Activated T-cell treated with anti-CD3 and anti-CD28 coated beads, Interleukin-2, amount 50 U/mL, for 4 hours (primary cell): ENCODE data around the gene SLC6A20. TPM values are rescaled to one million over a fixed set of nuclear protein-coding genes. Genes with fewer than 3 reads are reported as not detected.
"Not testable (repeated sequence)": the region's sequence is repeated elsewhere in the genome, so short reads cannot be mapped to it uniquely, and the experiment has no call there.

Experiments
- ATAC-seq, 2 donors: fragments of 200-7000 bp; cut with Tn5 transposase; one replicate each; pipeline ENCODE4 v1.10.0; 2021
- DNase-seq: peaks from one replicate; pipeline ENCODE4 v3.0.0-alpha.2; 2020
- H3K27me3 Mint-ChIP-seq: one replicate; pipeline ENCODE4 v1.8.0; 2021; ENCODE audit warnings: low read depth, mixed read lengths
- H3K36me3 Mint-ChIP-seq: one replicate; pipeline ENCODE4 v1.8.0; 2022; ENCODE audit warnings: mixed read lengths; ENCODE audit not compliant: insufficient read depth
- H3K4me1 Mint-ChIP-seq: one replicate; pipeline ENCODE4 v1.8.0; 2021; ENCODE audit warnings: low read depth, mixed read lengths
- H3K4me3 Mint-ChIP-seq: one replicate; pipeline ENCODE4 v1.8.0; 2021; ENCODE audit warnings: mild to moderate bottlenecking, moderate library complexity, mixed read lengths
- H3K9me3 Mint-ChIP-seq: one replicate; pipeline ENCODE4 v1.8.0; 2021; ENCODE audit warnings: mixed read lengths
- total RNA-seq, 3 donors: library from RNA; stranded (reverse); gene quantifications; one replicate each; pipeline ENCODE4 v1.2.1, GENCODE V29; 2021

Gene SLC6A20
- total RNA-seq, 3 donors from 2014 or later = not detected

- Mint-ChIP-seq H3K4me3 (no peak overlapping the region), H3K9me3 (peaks cover 8% of the 10 kb centered on the region), H3K27me3 (peaks cover 4% of the 10 kb centered on the region), H3K4me1 (no peaks in the 10 kb centered on the region), H3K36me3 (no peaks in the 10 kb centered on the region)
- ATAC-seq (no peak), DNase-seq (no peak)
Observed at GRCh38 chr3:45765266-45765851, 31.0 kb downstream of the SLC6A20 start.

GRCh38 chr3:45763303-45763675 is 33.0 kb downstream of the SLC6A20 start:
- Mint-ChIP-seq H3K4me3 (no peak overlapping the region), H3K36me3 (no peaks in the 10 kb centered on the region), H3K9me3 (peaks cover 8% of the 10 kb centered on the region), H3K4me1 (no peaks in the 10 kb centered on the region), H3K27me3 (peaks cover 2% of the 10 kb centered on the region)
- ATAC-seq = no peak
- no peak for DNase-seq

DNA sequence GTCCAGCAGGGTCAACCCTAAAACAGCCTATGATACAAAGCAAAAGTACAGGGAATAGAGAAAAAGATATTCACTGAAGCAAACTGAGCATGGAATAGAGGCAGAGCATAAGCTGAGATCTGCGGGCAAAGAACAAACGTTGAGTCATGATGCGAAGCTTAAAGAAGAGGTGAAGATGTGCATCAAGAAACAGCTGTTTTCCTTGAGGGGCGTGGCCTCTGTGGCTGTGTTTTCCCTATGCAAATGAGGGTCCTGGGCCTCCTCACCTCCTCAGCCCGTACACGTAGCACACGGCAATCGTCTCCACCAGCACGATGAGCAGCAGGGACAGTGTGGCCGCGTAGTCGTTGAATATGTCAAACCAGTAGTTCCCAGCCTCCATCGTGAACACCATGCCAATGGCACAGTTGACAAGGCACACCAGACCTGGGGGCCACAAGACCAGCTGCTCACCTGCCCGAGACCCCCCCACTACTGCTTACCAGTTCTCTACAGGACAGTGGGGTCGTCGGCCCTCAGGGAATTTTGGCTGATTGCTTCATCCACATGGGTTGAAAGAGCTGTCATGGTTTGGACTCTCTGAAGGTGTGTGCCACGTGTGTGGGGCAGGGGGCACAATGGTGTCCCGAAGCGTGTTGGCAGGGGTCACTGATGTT is 33.6 kb downstream of the SLC6A20 start:
- H3K4me3 Mint-ChIP-seq = no peak overlapping the region
- H3K4me1 Mint-ChIP-seq = no peaks in the 10 kb centered on the region
- H3K27me3 Mint-ChIP-seq = no peaks in the 10 kb centered on the region
- peaks cover 8% of the 10 kb centered on the region for H3K9me3 Mint-ChIP-seq
- DNase-seq = no peak
- no peak for ATAC-seq
- no peaks in the 10 kb centered on the region for H3K36me3 Mint-ChIP-seq

DNA sequence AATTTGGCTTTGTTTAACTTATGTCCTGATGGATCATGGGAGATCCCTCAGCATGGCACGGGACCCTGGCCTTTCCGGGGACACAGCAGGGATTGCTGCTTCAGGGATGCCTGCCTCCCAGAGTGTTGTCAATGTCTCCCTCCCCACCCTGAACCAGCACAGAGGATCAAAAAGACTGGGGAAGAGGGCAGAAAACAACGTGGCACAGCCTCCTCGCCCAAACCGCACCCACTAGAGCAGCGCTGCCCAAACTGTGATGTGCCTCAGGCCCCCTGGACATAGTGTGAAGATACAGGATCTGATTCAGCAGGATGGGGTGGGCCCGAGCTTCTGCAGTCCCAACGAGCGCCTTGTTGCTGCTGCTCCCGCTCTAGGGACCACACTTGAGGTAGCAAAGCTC is 34.5 kb downstream of the SLC6A20 start:
- ATAC-seq (no peak), DNase-seq (no peak)
- no peaks in the 10 kb centered on the region for H3K9me3 Mint-ChIP-seq
- no peaks in the 10 kb centered on the region for H3K27me3 Mint-ChIP-seq
- H3K4me3 Mint-ChIP-seq = no peak overlapping the region
- no peaks in the 10 kb centered on the region for H3K4me1 Mint-ChIP-seq
- no peaks in the 10 kb centered on the region for H3K36me3 Mint-ChIP-seq

- Mint-ChIP-seq H3K27me3 (no peaks in the 10 kb centered on the region), H3K36me3 (no peaks in the 10 kb centered on the region), H3K4me1 (no peaks in the 10 kb centered on the region), H3K9me3 (no peaks in the 10 kb centered on the region), H3K4me3 (no peak overlapping the region)
- DNase-seq = peak; percentile 34
- peak; percentile 53 to 70 for ATAC-seq
Observed at GRCh38 chr3:45760878-45761711, 35.2 kb downstream of the SLC6A20 start.

DNA sequence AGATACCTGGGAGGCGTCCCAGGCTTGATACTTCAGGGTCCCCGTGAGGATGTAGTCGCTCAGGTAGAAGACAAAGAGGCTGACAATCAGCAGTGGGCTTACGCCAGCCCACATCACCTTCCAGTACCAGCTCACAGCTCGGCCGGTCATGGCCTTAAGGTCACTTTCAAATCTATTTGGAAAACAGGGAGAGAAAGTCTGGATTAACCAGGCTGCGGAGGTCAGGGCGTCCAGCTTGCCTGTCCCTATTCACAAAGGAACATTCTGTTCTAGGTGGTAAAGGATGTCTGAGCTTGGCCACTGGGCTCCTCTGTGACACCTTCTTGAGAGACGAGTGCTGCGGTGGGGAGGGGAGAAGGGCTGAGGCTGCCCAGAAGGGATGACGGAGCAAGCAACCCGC is 36.5 kb downstream of the SLC6A20 start:
- ATAC-seq = no peak
- H3K36me3 Mint-ChIP-seq = no peaks in the 10 kb centered on the region
- no peaks in the 10 kb centered on the region for H3K27me3 Mint-ChIP-seq
- H3K4me1 Mint-ChIP-seq = no peaks in the 10 kb centered on the region
- H3K9me3 Mint-ChIP-seq = no peaks in the 10 kb centered on the region
- no peak for DNase-seq
- H3K4me3 Mint-ChIP-seq = no peak overlapping the region

GRCh38 chr3:45758871-45759270 is 37.5 kb downstream of the SLC6A20 start:
- Mint-ChIP-seq H3K36me3 (peaks cover 4% of the 10 kb centered on the region), H3K9me3 (no peaks in the 10 kb centered on the region), H3K4me3 (no peak overlapping the region), H3K4me1 (no peaks in the 10 kb centered on the region), H3K27me3 (no peaks in the 10 kb centered on the region)
- no peak for DNase-seq
- ATAC-seq = no peak

- ATAC-seq, H3K27me3 Mint-ChIP-seq, H3K36me3 Mint-ChIP-seq, H3K4me3 Mint-ChIP-seq, DNase-seq, H3K9me3 Mint-ChIP-seq, H3K4me1 Mint-ChIP-seq: not testable (repeated sequence)
Observed at GRCh38 chr3:45757141-45757540, 39.2 kb downstream of the SLC6A20 start.

DNA sequence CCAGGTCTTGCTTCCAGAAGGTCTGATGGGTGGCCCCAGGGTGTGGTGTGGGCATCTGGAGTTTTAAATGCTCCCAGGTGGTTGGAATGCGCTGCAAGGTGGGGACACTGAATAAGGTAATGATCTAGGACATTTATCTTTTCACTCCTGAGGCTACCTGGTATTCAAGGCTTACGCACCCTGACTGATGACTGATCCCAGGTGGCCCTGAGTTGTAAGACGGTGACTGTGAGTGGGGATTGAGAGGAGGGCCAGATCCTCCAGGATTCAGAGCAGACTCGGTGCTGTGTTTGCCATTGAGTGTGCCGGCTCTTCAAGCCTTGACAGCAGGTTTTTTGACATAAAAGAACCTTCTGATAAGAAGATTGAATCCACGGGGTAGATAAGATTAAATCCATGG is 40.3 kb downstream of the SLC6A20 start:
- Mint-ChIP-seq H3K36me3 (peaks cover 6% of the 10 kb centered on the region), H3K4me1 (no peaks in the 10 kb centered on the region), H3K9me3 (no peaks in the 10 kb centered on the region), H3K27me3 (no peaks in the 10 kb centered on the region), H3K4me3 (no peak overlapping the region)
- DNase-seq = no peak
- no peak for ATAC-seq

GRCh38 chr3:45754461-45754860 is 41.9 kb downstream of the SLC6A20 start:
- no peaks in the 10 kb centered on the region for H3K4me1 Mint-ChIP-seq
- H3K27me3 Mint-ChIP-seq = no peaks in the 10 kb centered on the region
- no peak for ATAC-seq
- no peaks in the 10 kb centered on the region for H3K9me3 Mint-ChIP-seq
- no peak for DNase-seq
- H3K4me3 Mint-ChIP-seq = no peak overlapping the region
- H3K36me3 Mint-ChIP-seq = peaks cover 6% of the 10 kb centered on the region

GRCh38 chr3:45753095-45753494 is 43.2 kb downstream of the SLC6A20 start:
- no peak for DNase-seq
- H3K4me1 Mint-ChIP-seq = no peaks in the 10 kb centered on the region
- ATAC-seq = no peak
- peaks cover 6% of the 10 kb centered on the region for H3K36me3 Mint-ChIP-seq
- H3K4me3 Mint-ChIP-seq = no peak overlapping the region
- no peaks in the 10 kb centered on the region for H3K27me3 Mint-ChIP-seq
- H3K9me3 Mint-ChIP-seq = no peaks in the 10 kb centered on the region

GRCh38 chr3:45751537-45752242 is 44.6 kb downstream of the SLC6A20 start:
- ATAC-seq = no peak
- H3K4me1 Mint-ChIP-seq = no peaks in the 10 kb centered on the region
- DNase-seq = no peak
- H3K27me3 Mint-ChIP-seq = no peaks in the 10 kb centered on the region
- H3K9me3 Mint-ChIP-seq = no peaks in the 10 kb centered on the region
- H3K4me3 Mint-ChIP-seq = no peak overlapping the region
- H3K36me3 Mint-ChIP-seq = peaks cover 10% of the 10 kb centered on the region

DNA sequence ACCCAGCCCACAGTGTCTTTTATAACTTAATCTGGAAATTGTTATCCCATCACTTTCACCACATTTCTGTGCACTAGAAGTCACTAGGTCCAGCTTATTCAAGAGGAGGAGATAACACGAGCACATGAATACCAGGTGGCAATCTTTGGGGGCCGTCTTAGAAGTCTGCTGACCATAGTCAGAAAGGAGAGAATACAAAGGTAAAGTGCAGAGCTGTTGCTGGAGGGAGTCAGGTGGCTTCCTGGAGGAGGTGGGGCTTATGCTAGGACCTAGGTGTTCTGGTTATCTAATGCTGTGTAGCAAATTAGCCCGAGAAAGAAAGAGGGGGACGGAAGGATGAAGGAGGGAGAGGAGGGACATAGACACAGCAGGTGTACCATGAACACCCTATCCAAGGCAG is 46.5 kb downstream of the SLC6A20 start:
- Mint-ChIP-seq H3K4me3 (no peak overlapping the region), H3K9me3 (no peaks in the 10 kb centered on the region), H3K4me1 (no peaks in the 10 kb centered on the region), H3K36me3 (peaks cover 15% of the 10 kb centered on the region), H3K27me3 (no peaks in the 10 kb centered on the region)
- DNase-seq (no peak), ATAC-seq (no peak)

DNA sequence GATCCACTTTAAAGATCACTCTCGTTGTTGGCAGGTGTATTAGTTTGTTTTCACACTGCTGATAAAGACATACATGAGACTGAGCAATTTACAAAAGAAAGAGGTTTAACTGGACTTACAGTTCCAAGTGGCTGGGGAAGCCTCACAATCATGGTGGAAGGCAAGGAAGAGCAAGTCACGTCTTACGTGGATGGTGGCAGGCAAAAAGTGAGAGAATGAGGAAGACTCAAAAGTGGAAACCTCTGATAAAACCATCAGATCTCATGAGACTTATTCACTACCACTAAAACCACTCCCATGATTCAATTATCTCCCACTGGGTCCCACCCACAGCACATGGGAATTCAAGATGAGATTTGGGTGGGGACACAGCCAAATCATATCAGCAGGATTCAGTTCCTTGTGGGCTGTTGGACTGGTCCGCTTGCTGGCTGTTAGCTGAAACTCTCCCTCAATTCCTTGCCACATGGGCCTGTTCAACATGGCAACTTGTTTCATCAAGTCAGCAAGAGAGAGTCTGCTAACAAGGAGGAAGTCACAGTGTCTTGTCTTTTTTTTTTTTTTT is 47.2 kb downstream of the SLC6A20 start:
- not testable (repeated sequence) for DNase-seq, ATAC-seq, H3K9me3 Mint-ChIP-seq, H3K27me3 Mint-ChIP-seq, H3K4me1 Mint-ChIP-seq, H3K4me3 Mint-ChIP-seq
- peaks cover 13% of the 10 kb centered on the region for H3K36me3 Mint-ChIP-seq
